GM12874 (cell line): ENCODE results near the gene GPR62.

Experiments
- CTCF ChIP-seq: IDR thresholded peaks from 2 replicates; pipeline ENCODE4 v1.5.1; 2011; ENCODE audit warnings: low read depth, mild to moderate bottlenecking, control low read depth, low read length, moderate library complexity; ENCODE audit not compliant: insufficient read depth

GPR62 gene

GRCh38 chr3:52006820-52007133 is 51.6 kb downstream of the GPR62 start:
- no peak for TF ChIP-seq CTCF
